ENCODE results near the gene UGT1A8. TPM values are rescaled to one million over a fixed set of nuclear protein-coding genes. Genes with fewer than 3 reads are reported as not detected.

The UGT1A8 gene
- total RNA-seq, 1 experiment from 2014 or later: not detected

DNA sequence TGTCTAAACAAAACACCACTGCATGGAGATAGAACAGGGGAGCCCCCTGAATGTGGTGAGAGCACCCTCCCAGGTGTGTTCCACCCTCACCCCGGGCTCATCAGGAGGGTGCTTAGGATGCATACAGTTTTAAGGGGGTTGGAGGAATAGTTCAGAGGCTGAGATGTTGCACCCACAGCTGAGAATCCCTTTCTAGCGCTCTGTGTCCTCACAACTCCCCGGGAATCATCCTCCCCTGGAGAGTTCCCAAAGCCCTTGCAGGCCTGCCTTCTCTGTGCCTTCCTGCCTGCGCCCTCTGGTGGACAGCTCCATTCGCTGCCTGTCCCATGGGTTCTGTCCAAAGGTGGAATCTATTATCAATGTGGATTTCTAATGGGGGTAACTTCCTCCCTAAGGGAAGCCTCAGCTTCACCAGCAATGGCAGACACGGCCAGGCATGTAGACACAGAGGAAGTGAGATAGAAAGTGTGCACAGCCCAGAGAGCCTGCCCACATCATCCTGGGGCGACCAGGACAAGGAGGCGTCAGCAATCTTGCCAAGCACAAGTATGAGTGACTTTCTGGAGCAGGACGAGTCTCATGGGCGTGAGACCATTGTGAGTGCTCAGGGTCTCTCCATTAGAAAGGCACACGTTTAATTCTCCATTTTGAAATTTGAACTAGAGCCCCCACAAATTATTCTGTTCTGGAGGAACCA lies 94.0 kb downstream of the UGT1A8 start:
- peak overlapping the region; percentile 52 for H2AFZ ChIP-seq (ENCODE audit: low read depth, low read length, poor library complexity, severe bottlenecking)
- H3K9me3 ChIP-seq (ENCODE audit: control insufficient read depth in 1 of 2, insufficient read depth in 1 of 2, low read depth in 1 of 2, low read length in 2 of 2): no peaks in the 10 kb centered on the region

More for the DNA sequence above, 94.0 kb downstream of the UGT1A8 start:
- BruUV-seq (replicated peaks): no TSS peak
- Histone ChIP-seq H4K20me1 (ENCODE audit: insufficient read depth) (no peaks in the 10 kb centered on the region), H3K9me2 (ENCODE audit: insufficient read depth) (no peaks in the 10 kb centered on the region), H3K79me2 (ENCODE audit: insufficient read depth, low read length) (no peaks in the 10 kb centered on the region), H3K4me2 (ENCODE audit: low read length) (no peak overlapping the region), H3K27me3 (ENCODE audit: insufficient read depth, low read length) (peaks cover 11% of the 10 kb centered on the region; the same call in 1 of the 2 replicates), H3K27ac (ENCODE audit: low read depth, low read length) (no peak overlapping the region), H3K9ac (ENCODE audit: low read length) (no peak overlapping the region), H3K36me3 (ENCODE audit: control insufficient read depth in 1 of 2, insufficient read depth in 2 of 2, low read length in 2 of 2) (no peaks in the 10 kb centered on the region), H3K4me1 (ENCODE audit: control insufficient read depth in 1 of 2, insufficient read depth in 2 of 2, low read length in 2 of 2) (no peaks in the 10 kb centered on the region), H3K4me3 (replicated peaks in 1 of 2; ENCODE audit: low read depth in 1 of 2, low read length in 2 of 2) (no peak overlapping the region)
- DNase-seq (ENCODE audit: low read depth, low spot score) (peak; percentile 47), ATAC-seq (peak; percentile 98)
- RAD21 ChIA-PET (ENCODE audit: low non-redundant PET in 1 of 2, low total read pairs in 2 of 2, uncharacterized antibody in 2 of 2, unreplicated experiment in 2 of 2): no interaction called here
- intact Hi-C loops (cut with micrococcal nuclease): loop anchor here (1.0 kb wide), 1 partner anchor 307 kb away; no protein-coding TSS in a partner anchor
- POLR2A ChIA-PET: no interaction called here
- TF ChIP-seq RAD21 (IDR thresholded peaks at IDR 0.05; ENCODE audit: low read depth) (peak; percentile 86), TCF7L2 (IDR thresholded peaks at IDR 0.05; ENCODE audit: borderline replicate concordance, extremely low read depth, insufficient read depth, insufficient read length) (no peak), CTCF (IDR thresholded peaks at IDR 0.05 in 2 of 3, conservative IDR thresholded peaks at IDR 0.05 in 1 of 3; ENCODE audit: borderline replicate concordance in 1 of 3, insufficient read depth in 1 of 3, low read depth in 2 of 3, low read length in 2 of 3) (peak; percentile 61 to 97 (median 96); a peak in 5 of 6 replicates), YY1 (IDR thresholded peaks at IDR 0.05; ENCODE audit: extremely low read depth, insufficient replicate concordance, low read depth, low read length) (peak; percentile 16)
- CTCF ChIA-PET: interaction anchor here (1.1 to 1.4 kb wide), 4 partner anchors 17 to 305 kb away, joined by 3 to 5 read pairs (median 3); partner anchors contain the start of gene UGT1A3
